Spleen (tissue), 11 donors: ENCODE data around the gene NPPC. TPM values are rescaled to one million over a fixed set of nuclear protein-coding genes. Genes with fewer than 3 reads are reported as not detected.
A peak's percentile ranks its signal among the peaks of the same experiment; 100 is the strongest.

Source experiments
- DNase-seq: peaks from one replicate; pipeline ENCODE4 v3.0.0-alpha.2; 2020
- H3K27ac ChIP-seq, 8 donors: fragments of 200-600 bp; sonication (generic) in 7 of 8; 1 replicate in 4 of 8; 2 replicates in 4 of 8; pipeline versions ENCODE4 v1.5.0 to v1.8.0; 2016 to 2021; ENCODE audit warnings: inconsistent platforms in 4 of 8, mild to moderate bottlenecking in 4 of 8, moderate library complexity in 1 of 8
- H3K27me3 ChIP-seq, 7 donors: fragments of 200-600 bp; sonication (generic) in 6 of 7; replicated peaks in 1 of 7; 1 replicate in 4 of 7; 2 replicates in 3 of 7; pipeline versions ENCODE4 v1.5.0 to v1.8.0; 2016 to 2021; ENCODE audit warnings: inconsistent platforms in 3 of 7, mild to moderate bottlenecking in 1 of 7
- H3K36me3 ChIP-seq, 6 donors: fragments of 200-600 bp; sonication (generic) in 5 of 6; 1 replicate in 4 of 6; 2 replicates in 2 of 6; pipeline versions ENCODE4 v1.5.0 to v1.8.0; 2016 to 2021; ENCODE audit warnings: inconsistent platforms in 2 of 6
- H3K4me1 ChIP-seq, 6 donors: fragments of 200-600 bp; sonication (generic) in 5 of 6; 1 replicate in 3 of 6; 2 replicates in 3 of 6; pipeline versions ENCODE4 v1.5.0 to v1.8.0; 2016 to 2021; ENCODE audit warnings: inconsistent platforms in 3 of 6
- H3K4me3 ChIP-seq, 8 donors: fragments of 200-600 bp; sonication (generic) in 7 of 8; 1 replicate in 4 of 8; 2 replicates in 4 of 8; pipeline versions ENCODE4 v1.5.0 to v1.8.0; 2016 to 2021; ENCODE audit warnings: inconsistent platforms in 4 of 8, mild to moderate bottlenecking in 4 of 8, moderate library complexity in 2 of 8
- H3K9me3 ChIP-seq, 8 donors: fragments of 200-600 bp; sonication (generic) in 7 of 8; 1 replicate in 4 of 8; 2 replicates in 4 of 8; pipeline versions ENCODE4 v1.5.0 to v1.8.0; 2016 to 2021; ENCODE audit warnings: inconsistent platforms in 4 of 8
- POLR2A ChIP-seq, 3 donors: fragments of 450-650 bp; IDR thresholded peaks; one replicate each; pipeline ENCODE4 v1.5.1; 2017; ENCODE audit warnings: antibody characterized with exemption in 3 of 3, mild to moderate bottlenecking in 1 of 3
- POLR2AphosphoS5 ChIP-seq, 3 donors: sonication (generic); formaldehyde crosslinking; IDR thresholded peaks; one replicate each; pipeline ENCODE4 v1.5.1; 2017; ENCODE audit warnings: antibody characterized with exemption in 3 of 3
- WGBS, 5 donors: extraction: QIAGEN DNeasy Blood & Tissue Kit in 3 of 5; methylation state at CpG; one replicate each; pipeline versions ENCODE4 v1.1.5 to v1.1.7; 2013 to 2018; 5-methylcytosine and 5-hydroxymethylcytosine counted together
- intact Hi-C: fragments of 100-400 bp; cut with DNase I; formaldehyde crosslinking; loops from one replicate; pipeline ENCODE4 v1.15.0; 2023; ENCODE audit warnings: low total_unique reads
- polyA plus RNA-seq, 3 donors: library from polyadenylated mRNA; stranded (reverse); fragments of 200-250 nt; gene quantifications; one replicate each; pipeline ENCODE4 v1.2.1, GENCODE V29; 2013
- total RNA-seq, 7 donors: library from RNA; depleted of rRNA in 3 of 7; stranded (reverse); fragments of >200 nt in 3 of 7; fragmentation: NEBNext Ultra II Directional in 4 of 7; extraction: Animal tissue kit (Norgen Biotek cat#: 25700) in 4 of 7; gene quantifications; one replicate each; pipeline versions ENCODE4 v1.1.0 to v1.2.1, GENCODE V29; 2016 to 2021
- TF ChIP-seq, protein P1 (sequence below), 11 experiments: fragments of 200-600 bp in 7 of 11; fragments of 450-650 bp in 4 of 11; sonication (generic) in 4 of 11; IDR thresholded peaks in 8 of 11; conservative IDR thresholded peaks in 3 of 11; 1 replicate in 7 of 11; 2 replicates in 4 of 11; pipeline versions ENCODE4 v1.4.0 to v1.8.0; 2016 to 2021; ENCODE audit warnings: antibody characterized with exemption in 11 of 11, inconsistent platforms in 4 of 11, mild to moderate bottlenecking in 1 of 11
- donor health status: healthy with polysubstance abuse.
- donor health status: DM: no; HTN: no; CAD: no; lungs with moderate emphysema.
- donor health status: DM: no; HTN: no; CAD: no.
- donor health status: Bipolar disorder and iron deficiency.
- donor health status: healthy.
- donor health status: DM: no; HTN: no; CAD: no.
- donor health status: DM: yes; HTN: yes; CAD: no.

Gene NPPC
- total and polyA plus RNA-seq, 10 donors: 0.10 to 2.2 (median 0.84) TPM; not detected in 6

DNA sequence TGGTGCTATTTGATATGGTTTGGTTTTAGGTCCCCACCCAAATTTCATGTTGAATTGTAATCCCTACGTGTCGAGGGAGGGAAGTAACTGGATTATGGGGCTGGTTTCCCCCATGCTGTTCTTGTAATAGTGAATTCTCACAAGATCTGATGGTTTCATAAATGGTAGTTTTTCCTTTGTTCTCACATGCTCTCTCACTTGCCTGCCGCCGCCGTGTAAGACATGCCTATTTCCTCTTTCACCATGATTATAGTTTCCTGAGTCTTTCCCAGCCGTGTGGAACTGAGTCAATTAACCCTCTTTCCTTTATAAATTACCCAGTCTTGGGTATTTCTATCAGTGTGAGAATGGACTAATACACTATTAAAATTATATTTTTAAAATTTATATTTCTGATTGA lies 42.6 kb upstream of the NPPC start:
- no peak overlapping the region for H3K4me3 ChIP-seq
- intact Hi-C loops: no loop called here
- H3K36me3 ChIP-seq: peaks cover 0 to 16% (median 0%) of the 10 kb centered on the region in 6 donors
- DNase-seq: no peak
- H3K4me1 ChIP-seq: peaks cover 0 to 42% (median 15%) of the 10 kb centered on the region in 6 donors
- TF ChIP-seq POLR2AphosphoS5 (IDR thresholded peaks at IDR 0.05) (no peak), POLR2A (IDR thresholded peaks at IDR 0.05) (no peak)
- TF ChIP-seq, protein P1, sequence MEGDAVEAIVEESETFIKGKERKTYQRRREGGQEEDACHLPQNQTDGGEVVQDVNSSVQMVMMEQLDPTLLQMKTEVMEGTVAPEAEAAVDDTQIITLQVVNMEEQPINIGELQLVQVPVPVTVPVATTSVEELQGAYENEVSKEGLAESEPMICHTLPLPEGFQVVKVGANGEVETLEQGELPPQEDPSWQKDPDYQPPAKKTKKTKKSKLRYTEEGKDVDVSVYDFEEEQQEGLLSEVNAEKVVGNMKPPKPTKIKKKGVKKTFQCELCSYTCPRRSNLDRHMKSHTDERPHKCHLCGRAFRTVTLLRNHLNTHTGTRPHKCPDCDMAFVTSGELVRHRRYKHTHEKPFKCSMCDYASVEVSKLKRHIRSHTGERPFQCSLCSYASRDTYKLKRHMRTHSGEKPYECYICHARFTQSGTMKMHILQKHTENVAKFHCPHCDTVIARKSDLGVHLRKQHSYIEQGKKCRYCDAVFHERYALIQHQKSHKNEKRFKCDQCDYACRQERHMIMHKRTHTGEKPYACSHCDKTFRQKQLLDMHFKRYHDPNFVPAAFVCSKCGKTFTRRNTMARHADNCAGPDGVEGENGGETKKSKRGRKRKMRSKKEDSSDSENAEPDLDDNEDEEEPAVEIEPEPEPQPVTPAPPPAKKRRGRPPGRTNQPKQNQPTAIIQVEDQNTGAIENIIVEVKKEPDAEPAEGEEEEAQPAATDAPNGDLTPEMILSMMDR (IDR thresholded peaks at IDR 0.05 in 8 of 11, conservative IDR thresholded peaks at IDR 0.05 in 3 of 11): no peak
- no peak overlapping the region for H3K27ac ChIP-seq
- H3K27me3 ChIP-seq: no peaks in the 10 kb centered on the region
- WGBS, 5 donors: 70 to 94% (median 79%) methylated on average over 6 of the region's 6 CpGs
- peaks cover 0 to 16% (median 9%) of the 10 kb centered on the region in 8 donors for H3K9me3 ChIP-seq

DNA sequence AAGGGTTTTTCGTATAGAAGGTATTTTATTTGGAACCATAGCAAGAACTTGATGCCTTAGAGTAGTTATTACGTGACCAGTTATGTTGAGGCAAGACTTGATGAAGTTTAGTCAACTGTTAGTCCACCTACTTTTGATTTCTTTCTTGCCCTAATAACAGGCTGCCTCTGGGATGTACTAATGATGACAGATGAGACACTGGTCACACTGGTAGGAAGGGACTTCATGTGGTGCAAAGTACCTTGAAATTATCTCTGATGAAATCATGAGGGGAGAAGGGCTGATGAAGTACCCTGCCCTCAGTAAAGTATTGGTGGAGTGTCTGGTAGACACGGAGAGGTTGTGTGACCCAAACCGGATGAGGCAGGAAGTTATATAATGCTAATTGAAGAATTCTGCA lies 40.7 kb upstream of the NPPC start:
- peaks cover 0 to 16% (median 9%) of the 10 kb centered on the region in 8 donors for H3K9me3 ChIP-seq
- H3K4me1 ChIP-seq: peaks cover 4 to 60% (median 32%) of the 10 kb centered on the region in 6 donors
- H3K4me3 ChIP-seq: no peak overlapping the region
- 50 to 62% (median 50%) methylated on average over 4 of the region's 4 CpGs for WGBS, 5 donors
- H3K27me3 ChIP-seq: no peaks in the 10 kb centered on the region
- TF ChIP-seq POLR2A (IDR thresholded peaks at IDR 0.05): no peak
- no peak for TF ChIP-seq POLR2AphosphoS5 (IDR thresholded peaks at IDR 0.05)
- TF ChIP-seq, protein P1 (IDR thresholded peaks at IDR 0.05 in 8 of 11, conservative IDR thresholded peaks at IDR 0.05 in 3 of 11): no peak
- intact Hi-C loops: no loop called here
- DNase-seq: no peak
- H3K36me3 ChIP-seq: no peaks in the 10 kb centered on the region
- no peak overlapping the region for H3K27ac ChIP-seq

DNA sequence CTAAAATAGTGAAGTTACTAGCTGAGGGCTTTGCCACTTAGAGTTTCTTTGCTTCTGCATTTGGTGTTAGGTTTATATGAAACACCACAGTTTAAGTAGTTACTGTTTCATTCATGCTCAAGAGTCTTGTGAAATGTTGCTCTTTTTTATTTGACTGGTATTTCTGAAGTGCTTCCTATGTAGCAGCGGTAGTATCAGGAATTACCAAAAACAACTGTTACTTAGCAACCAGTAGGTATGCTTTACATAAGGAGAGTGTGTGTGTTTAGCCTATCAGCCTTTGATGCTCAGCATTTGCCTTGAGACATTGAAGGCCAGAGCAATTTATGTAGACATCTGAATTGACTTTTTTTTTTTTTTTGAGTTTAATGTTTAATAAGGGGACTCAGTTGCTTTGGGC lies 38.9 kb upstream of the NPPC start:
- TF ChIP-seq POLR2A (IDR thresholded peaks at IDR 0.05): no peak
- TF ChIP-seq POLR2AphosphoS5 (IDR thresholded peaks at IDR 0.05): no peak
- TF ChIP-seq, protein P1 (IDR thresholded peaks at IDR 0.05 in 8 of 11, conservative IDR thresholded peaks at IDR 0.05 in 3 of 11): no peak
- intact Hi-C loops: no loop called here
- no peak overlapping the region for H3K4me3 ChIP-seq
- H3K9me3 ChIP-seq: peaks cover 0 to 16% (median 9%) of the 10 kb centered on the region in 8 donors
- H3K36me3 ChIP-seq: no peaks in the 10 kb centered on the region
- DNase-seq: no peak
- no peaks in the 10 kb centered on the region for H3K27me3 ChIP-seq
- no peak overlapping the region for H3K27ac ChIP-seq
- peaks cover 9 to 71% (median 40%) of the 10 kb centered on the region in 6 donors for H3K4me1 ChIP-seq
- 28 to 73% (median 38%) methylated on average over 1 of the region's 1 CpG for WGBS, 5 donors

DNA sequence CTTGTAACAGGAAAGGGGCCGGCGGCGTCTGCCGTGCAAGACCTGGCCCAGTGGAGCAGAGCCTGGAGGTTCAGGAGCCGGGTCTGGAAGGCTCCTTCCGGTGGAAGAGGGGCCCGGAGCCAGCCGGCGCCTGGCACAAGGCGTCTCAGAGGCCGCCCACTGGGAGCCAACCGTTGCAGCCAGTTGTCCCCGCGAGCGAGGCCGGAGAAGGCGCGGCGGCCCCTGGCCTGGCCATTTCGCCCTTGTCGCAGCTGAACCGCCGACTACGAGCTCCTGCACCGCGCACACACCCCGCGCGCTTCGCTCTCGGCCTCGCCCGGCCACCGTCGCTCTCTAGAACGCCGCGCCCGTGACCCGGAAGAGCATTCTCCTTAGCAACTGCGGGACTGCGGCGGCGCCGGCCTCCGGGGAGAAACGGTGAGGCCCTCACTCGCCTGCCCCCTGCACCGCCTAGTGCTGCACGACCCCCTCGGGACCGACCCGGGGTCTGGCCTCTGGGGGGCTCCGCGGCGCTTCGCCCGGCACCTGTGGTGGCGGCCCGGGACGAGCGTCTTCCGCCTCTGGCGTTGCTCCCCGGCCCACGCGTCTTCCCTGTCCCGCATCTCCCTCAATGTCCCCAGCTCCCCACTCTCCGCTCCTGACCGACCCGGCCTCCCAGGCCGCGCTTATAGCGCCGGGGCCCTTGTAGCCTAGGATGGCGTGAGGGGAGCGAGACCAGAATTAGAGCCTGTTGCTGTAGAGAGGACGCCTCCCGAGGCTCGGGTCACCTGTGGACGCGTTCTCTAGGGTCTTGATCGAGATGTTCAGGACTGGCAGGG lies 35.4 kb upstream of the NPPC start, which contains the start of gene DIS3L2:
Gene DIS3L2, plus strand, starts transcription at position 365 of the 818 bp plus-strand sequence. CDS start 53,215 bp downstream, outside the sequence.
- Histone ChIP-seq H3K36me3 (no peaks in the 10 kb centered on the region), H3K27me3 (peaks cover 0 to 6% (median 0%) of the 10 kb centered on the region in 7 donors), H3K9me3 (no peaks in the 10 kb centered on the region), H3K4me3 (peak within 1 kb of the TSS; percentile 93 to 100 (median 98)), H3K4me1 (peaks cover 9 to 56% (median 30%) of the 10 kb centered on the region in 6 donors), H3K27ac (peak within 1 kb of the TSS; percentile 39 to 88 (median 85))
- peak; percentile 95 for DNase-seq
- intact Hi-C loops: no loop called here
- 0 to 1% (median 0%) methylated on average over 42 to 83 of the region's 83 CpGs for WGBS, 5 donors
- TF ChIP-seq POLR2A (IDR thresholded peaks at IDR 0.05) (peak in 1 of 3 donors; percentile 53), POLR2AphosphoS5 (IDR thresholded peaks at IDR 0.05) (peak; percentile 87 to 94 (median 92))
- TF ChIP-seq, protein P1 (IDR thresholded peaks at IDR 0.05 in 8 of 11, conservative IDR thresholded peaks at IDR 0.05 in 3 of 11): no peak
